Stomach (tissue), 9 donors: Measurements from ENCODE around the gene RPS6KB2. TPM values are rescaled to one million over a fixed set of nuclear protein-coding genes. Genes with fewer than 3 reads are reported as not detected.
"Not testable (repeated sequence)": the region's sequence is repeated elsewhere in the genome, so short reads cannot be mapped to it uniquely, and the experiment has no call there.

Experiments
- DNase-seq, 2 donors: peaks; one replicate each; pipeline versions ENCODE4 v3.0.0 to v3.0.0-alpha.2; 2013 to 2019
- H3K27ac ChIP-seq, 5 donors: fragments of 200-600 bp in 4 of 5; sonication (generic) in 4 of 5; one replicate each; pipeline ENCODE4 v1.5.1; 2013 to 2019; ENCODE audit warnings: mild to moderate bottlenecking in 1 of 5, moderate library complexity in 1 of 5
- H3K27me3 ChIP-seq, 3 donors: fragments of 200-600 bp; sonication (generic); one replicate each; pipeline ENCODE4 v1.5.1; 2017 to 2019; ENCODE audit warnings: mixed run types in 1 of 3
- H3K36me3 ChIP-seq, 4 donors: fragments of 200-600 bp; sonication (generic); 1 replicate in 3 of 4; 2 replicates in 1 of 4; pipeline ENCODE4 v1.5.1; 2016 to 2019
- H3K4me1 ChIP-seq, 4 donors: fragments of 200-600 bp; sonication (generic); one replicate each; pipeline ENCODE4 v1.5.1; 2016 to 2019
- H3K4me3 ChIP-seq, 4 donors: fragments of 200-600 bp; sonication (generic) in 3 of 4; one replicate each; pipeline ENCODE4 v1.5.1; 2016 to 2019; ENCODE audit warnings: mild to moderate bottlenecking in 1 of 4
- H3K9me3 ChIP-seq, 4 donors: fragments of 200-600 bp; sonication (generic); one replicate each; pipeline ENCODE4 v1.5.1; 2016 to 2019
- CTCF ChIP-seq, 7 experiments: fragments of 450-650 bp in 4 of 7; fragments of 200-600 bp in 3 of 7; sonication (generic) in 3 of 7; IDR thresholded peaks; one replicate each; pipeline ENCODE4 v1.5.1; 2016 to 2019; ENCODE audit warnings: antibody characterized with exemption in 7 of 7, control low read depth in 2 of 7, mild to moderate bottlenecking in 1 of 7
- EP300 ChIP-seq: sonication (generic); formaldehyde crosslinking; IDR thresholded peaks from one replicate; pipeline ENCODE4 v1.6.1; 2017; ENCODE audit warnings: antibody characterized with exemption
- POLR2A ChIP-seq, 4 donors: fragments of 450-650 bp; IDR thresholded peaks; one replicate each; pipeline ENCODE4 v1.6.1; 2016; ENCODE audit warnings: antibody characterized with exemption in 4 of 4, control low read depth in 2 of 4, mild to moderate bottlenecking in 1 of 4, moderate library complexity in 1 of 4
- POLR2AphosphoS5 ChIP-seq, 3 donors: sonication (generic); formaldehyde crosslinking; IDR thresholded peaks; one replicate each; pipeline ENCODE4 v1.6.1; 2016; ENCODE audit warnings: antibody characterized with exemption in 3 of 3
- WGBS, 5 donors: extraction: QIAGEN DNeasy Blood & Tissue Kit in 3 of 5; methylation state at CpG; one replicate each; pipeline versions ENCODE4 v1.1.5 to v1.1.7; 2013 to 2018; 5-methylcytosine and 5-hydroxymethylcytosine counted together
- intact Hi-C: fragments of 100-400 bp; cut with DNase I; formaldehyde crosslinking; loops from one replicate; pipeline ENCODE4 v1.15.1; 2023; ENCODE audit warnings: low total_unique reads
- polyA plus RNA-seq, 3 donors: library from polyadenylated mRNA; stranded (reverse); fragments of 200-250 nt; gene quantifications; one replicate each; pipeline ENCODE4 v1.2.3, GENCODE V29; 2013
- total RNA-seq, 5 donors: library from RNA; depleted of rRNA; stranded (reverse); fragments of >200 nt; gene quantifications; one replicate each; pipeline versions ENCODE4 v1.1.0 to v1.2.3, GENCODE V29; 2014 to 2016
- donor health status: healthy with polysubstance abuse.
- donor health status: Bipolar disorder and iron deficiency.
- donor health status: healthy.

RPS6KB2 gene
- total and polyA plus RNA-seq, 8 donors: 29.7 to 434 (median 71.5) TPM

- intact Hi-C loops: no loop called here
- DNase-seq: no peak
- Histone ChIP-seq H3K4me1 (peaks cover 12 to 20% (median 17%) of the 10 kb centered on the region in 4 donors), H3K36me3 (no peaks in the 10 kb centered on the region), H3K4me3 (no peak overlapping the region), H3K9me3 (no peaks in the 10 kb centered on the region), H3K27me3 (no peaks in the 10 kb centered on the region), H3K27ac (no peak overlapping the region)
- no peak for TF ChIP-seq CTCF (IDR thresholded peaks at IDR 0.05)
- no peak for TF ChIP-seq EP300
- TF ChIP-seq POLR2AphosphoS5 (IDR thresholded peaks at IDR 0.05): no peak
- TF ChIP-seq POLR2A (IDR thresholded peaks at IDR 0.05): no peak
- WGBS, 5 donors: 77 to 85% (median 82%) methylated on average over 7 of the region's 7 CpGs
Observed at GRCh38 chr11:67472882-67473281, 44.6 kb downstream of the RPS6KB2 start.

GRCh38 chr11:67476692-67477091 is 48.4 kb downstream of the RPS6KB2 start:
- H3K36me3 ChIP-seq, H3K9me3 ChIP-seq, H3K4me3 ChIP-seq, intact Hi-C loops, H3K27me3 ChIP-seq, H3K27ac ChIP-seq, H3K4me1 ChIP-seq, DNase-seq: not testable (repeated sequence)
- WGBS, 5 donors: 50 to 68% (median 62%) methylated on average over 10 of the region's 10 CpGs

GRCh38 chr11:67477344-67478050 is 49.2 kb downstream of the RPS6KB2 start:
- WGBS, 5 donors: 81 to 90% (median 87%) methylated on average over 12 to 15 of the region's 16 CpGs
- H3K4me3 ChIP-seq, DNase-seq, H3K27ac ChIP-seq, H3K27me3 ChIP-seq, intact Hi-C loops, H3K9me3 ChIP-seq, H3K36me3 ChIP-seq: not testable (repeated sequence)
- peaks cover 5 to 11% (median 8%) of the 10 kb centered on the region in 4 donors for H3K4me1 ChIP-seq

- intact Hi-C loops: no loop called here
- no peaks in the 10 kb centered on the region for H3K9me3 ChIP-seq
- H3K27me3 ChIP-seq: no peaks in the 10 kb centered on the region
- WGBS, 5 donors: 29 to 43% (median 38%) methylated on average over 19 of the region's 19 CpGs
- H3K27ac ChIP-seq: peak overlapping the region; percentile 62 to 90 (median 87)
- DNase-seq: no peak
- H3K36me3 ChIP-seq: peaks cover 0 to 9% (median 7%) of the 10 kb centered on the region in 4 donors
- peak overlapping the region; percentile 44 to 60 (median 56) for H3K4me3 ChIP-seq
- no peak for TF ChIP-seq CTCF (IDR thresholded peaks at IDR 0.05)
- TF ChIP-seq POLR2A (IDR thresholded peaks at IDR 0.05): no peak
- TF ChIP-seq POLR2AphosphoS5 (IDR thresholded peaks at IDR 0.05): no peak
- H3K4me1 ChIP-seq: peaks cover 17 to 45% (median 41%) of the 10 kb centered on the region in 4 donors
Observed at GRCh38 chr11:67482275-67482826, 54.1 kb downstream of the RPS6KB2 start.

GRCh38 chr11:67482827-67483798 is 54.8 kb downstream of the RPS6KB2 start, which contains the start of gene AIP:
Gene AIP, plus strand, starts transcription at chr11:67483026. Its CDS starts 133 bp downstream, at chr11:67483159.
- Histone ChIP-seq H3K36me3 (peaks cover 2 to 17% (median 15%) of the 10 kb centered on the region in 4 donors), H3K27me3 (no peaks in the 10 kb centered on the region), H3K27ac (peak within 1 kb of the TSS; percentile 62 to 90 (median 87)), H3K4me1 (peaks cover 17 to 45% (median 41%) of the 10 kb centered on the region in 4 donors), H3K4me3 (peak within 1 kb of the TSS; percentile 44 to 60 (median 56)), H3K9me3 (no peaks in the 10 kb centered on the region)
- WGBS, 5 donors: 8 to 11% (median 9%) methylated on average over 51 to 60 of the region's 60 CpGs
- TF ChIP-seq CTCF (IDR thresholded peaks at IDR 0.05) (peak in 3 of 7 experiments; percentile 22 to 41 (median 24)), POLR2AphosphoS5 (IDR thresholded peaks at IDR 0.05) (peak; percentile 30 to 96 (median 63)), POLR2A (IDR thresholded peaks at IDR 0.05) (no peak), EP300 (no peak)
- intact Hi-C loops: no loop called here
- peak; percentile 98 to 99 for DNase-seq
